Neural cell (in vitro differentiated cells): ENCODE results near the gene PLD4. TPM values are rescaled to one million over a fixed set of nuclear protein-coding genes. Genes with fewer than 3 reads are reported as not detected.

Experiments used
- H2AFZ ChIP-seq: fragments of 200-600, 300-800 bp; sonication (generic), shearing (Covaris generic); 2 replicates; pipeline ENCODE4 v1.6.0; 2014; ENCODE audit warnings: low read depth, mild to moderate bottlenecking, antibody characterized with exemption, low read length, moderate library complexity
- H3F3A ChIP-seq: fragments of 200-600 bp; shearing (Covaris generic); 2 replicates; pipeline ENCODE4 v1.6.1; 2016; ENCODE audit warnings: mild to moderate bottlenecking, moderate library complexity, mixed read lengths, antibody characterized with exemption, low read length; ENCODE audit not compliant: insufficient read depth, poor library complexity, severe bottlenecking
- H3K27ac ChIP-seq: fragments of 200-600, 300-800 bp; sonication (generic), shearing (Covaris generic); 2 replicates; pipeline ENCODE4 v1.5.1; 2014; ENCODE audit warnings: mild to moderate bottlenecking, low read length, moderate library complexity
- H3K27me3 ChIP-seq: fragments of 300-800, 200-600 bp; sonication (generic), shearing (Covaris generic); 2 replicates; pipeline ENCODE4 v1.6.0; 2014; ENCODE audit warnings: mild to moderate bottlenecking, low read depth, low read length, moderate library complexity; ENCODE audit not compliant: insufficient read depth
- H3K36me3 ChIP-seq: fragments of 300-800, 200-600 bp; sonication (generic), shearing (Covaris generic); 2 replicates; pipeline ENCODE4 v1.5.1; 2014; ENCODE audit warnings: mild to moderate bottlenecking, antibody characterized with exemption, low read length, moderate library complexity; ENCODE audit not compliant: insufficient read depth
- H3K4me2 ChIP-seq: fragments of 300-800, 200-600 bp; sonication (generic), shearing (Covaris generic); 2 replicates; pipeline ENCODE4 v1.6.0; 2014; ENCODE audit warnings: mild to moderate bottlenecking, low read length
- H3K4me3 ChIP-seq: fragments of 300-800, 200-600 bp; sonication (generic), shearing (Covaris generic); 2 replicates; pipeline ENCODE4 v1.5.1; 2014; ENCODE audit warnings: mild to moderate bottlenecking, low read length, moderate library complexity
- H3K79me2 ChIP-seq: fragments of 200-600 bp; shearing (Covaris generic); replicated peaks from 2 replicates; pipeline ENCODE4 v1.6.0; 2014; ENCODE audit warnings: mild to moderate bottlenecking, low read length, moderate library complexity; ENCODE audit not compliant: insufficient read depth
- H3K9ac ChIP-seq: fragments of 300-800, 200-600 bp; sonication (generic), shearing (Covaris generic); 2 replicates; pipeline ENCODE4 v1.6.1; 2016; ENCODE audit warnings: mild to moderate bottlenecking, low read length, mixed read lengths
- H3K9me2 ChIP-seq: fragments of 200-600 bp; shearing (Covaris generic); 2 replicates; pipeline ENCODE4 v1.6.1; 2016; ENCODE audit warnings: mild to moderate bottlenecking, low read length, mixed read lengths; ENCODE audit not compliant: insufficient read depth
- H3K9me3 ChIP-seq: fragments of 200-600, 300-800 bp; sonication (generic), shearing (Covaris generic); 2 replicates; pipeline ENCODE4 v1.6.1; 2016; ENCODE audit warnings: mild to moderate bottlenecking, mixed run types, low read length, moderate library complexity, mixed read lengths
- H4K20me1 ChIP-seq: fragments of 200-600 bp; shearing (Covaris generic); 2 replicates; pipeline ENCODE4 v1.6.1; 2016; ENCODE audit warnings: mild to moderate bottlenecking, mixed run types; ENCODE audit not compliant: insufficient read depth
- EP300 ChIP-seq: fragments of 450-650 bp; conservative IDR thresholded peaks from 2 replicates; pipeline ENCODE4 v1.6.1; 2014; ENCODE audit warnings: antibody characterized with exemption, mild to moderate bottlenecking, moderate library complexity; ENCODE audit not compliant: poor library complexity, severe bottlenecking
- EZH2 ChIP-seq: fragments of 200-600, 300-800 bp; shearing (Covaris generic), sonication (generic); IDR thresholded peaks from 2 replicates; pipeline ENCODE4 v1.6.1; 2014; ENCODE audit warnings: antibody characterized with exemption, low read length, borderline replicate concordance, mild to moderate bottlenecking; ENCODE audit not compliant: insufficient read depth, poor library complexity, severe bottlenecking
- POLR2AphosphoS5 ChIP-seq: IDR thresholded peaks from 2 replicates; pipeline ENCODE4 v1.6.1; 2012
- RAD21 ChIP-seq: fragments of 450-650 bp; conservative IDR thresholded peaks from 2 replicates; pipeline ENCODE4 v1.6.1; 2014; ENCODE audit warnings: antibody characterized with exemption, mild to moderate bottlenecking, moderate library complexity
- REST ChIP-seq: IDR thresholded peaks from 2 replicates; pipeline ENCODE4 v1.6.1; 2012; ENCODE audit warnings: borderline replicate concordance
- SMC3 ChIP-seq: fragments of 450-650 bp; conservative IDR thresholded peaks from 2 replicates; pipeline ENCODE4 v1.6.1; 2014; ENCODE audit warnings: antibody characterized with exemption, mild to moderate bottlenecking, moderate library complexity; ENCODE audit not compliant: poor library complexity
- polyA plus RNA-seq: library from polyadenylated mRNA; depleted of rRNA; stranded (reverse); fragments of >200 nt; gene quantifications from 2 replicates; pipeline ENCODE4 v1.2.3, GENCODE V29; 2014
- TF ChIP-seq, protein P1 (sequence below): fragments of 450-650 bp; IDR thresholded peaks from 2 replicates; pipeline ENCODE4 v1.5.1; 2014; ENCODE audit warnings: antibody characterized with exemption, mild to moderate bottlenecking, moderate library complexity; ENCODE audit not compliant: poor library complexity, severe bottlenecking

The PLD4 gene
- polyA plus RNA-seq, 1 donor from 2014 or later: not detected

GRCh38 chr14:104898195-104898558 is 26.5 kb upstream of the PLD4 start:
- Histone ChIP-seq H2AFZ (no peak overlapping the region), H3K4me3 (no peak overlapping the region), H3K9me2 (no peaks in the 10 kb centered on the region), H3K79me2 (no peaks in the 10 kb centered on the region), H4K20me1 (no peaks in the 10 kb centered on the region), H3K27me3 (no peaks in the 10 kb centered on the region), H3K27ac (no peak overlapping the region), H3F3A (no peaks in the 10 kb centered on the region), H3K9ac (no peak overlapping the region), H3K36me3 (no peaks in the 10 kb centered on the region), H3K4me2 (no peak overlapping the region), H3K9me3 (no peaks in the 10 kb centered on the region)
- TF ChIP-seq RAD21 (no peak), REST (no peak), EZH2 (no peak)
- TF ChIP-seq, protein P1, sequence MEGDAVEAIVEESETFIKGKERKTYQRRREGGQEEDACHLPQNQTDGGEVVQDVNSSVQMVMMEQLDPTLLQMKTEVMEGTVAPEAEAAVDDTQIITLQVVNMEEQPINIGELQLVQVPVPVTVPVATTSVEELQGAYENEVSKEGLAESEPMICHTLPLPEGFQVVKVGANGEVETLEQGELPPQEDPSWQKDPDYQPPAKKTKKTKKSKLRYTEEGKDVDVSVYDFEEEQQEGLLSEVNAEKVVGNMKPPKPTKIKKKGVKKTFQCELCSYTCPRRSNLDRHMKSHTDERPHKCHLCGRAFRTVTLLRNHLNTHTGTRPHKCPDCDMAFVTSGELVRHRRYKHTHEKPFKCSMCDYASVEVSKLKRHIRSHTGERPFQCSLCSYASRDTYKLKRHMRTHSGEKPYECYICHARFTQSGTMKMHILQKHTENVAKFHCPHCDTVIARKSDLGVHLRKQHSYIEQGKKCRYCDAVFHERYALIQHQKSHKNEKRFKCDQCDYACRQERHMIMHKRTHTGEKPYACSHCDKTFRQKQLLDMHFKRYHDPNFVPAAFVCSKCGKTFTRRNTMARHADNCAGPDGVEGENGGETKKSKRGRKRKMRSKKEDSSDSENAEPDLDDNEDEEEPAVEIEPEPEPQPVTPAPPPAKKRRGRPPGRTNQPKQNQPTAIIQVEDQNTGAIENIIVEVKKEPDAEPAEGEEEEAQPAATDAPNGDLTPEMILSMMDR: no peak

DNA sequence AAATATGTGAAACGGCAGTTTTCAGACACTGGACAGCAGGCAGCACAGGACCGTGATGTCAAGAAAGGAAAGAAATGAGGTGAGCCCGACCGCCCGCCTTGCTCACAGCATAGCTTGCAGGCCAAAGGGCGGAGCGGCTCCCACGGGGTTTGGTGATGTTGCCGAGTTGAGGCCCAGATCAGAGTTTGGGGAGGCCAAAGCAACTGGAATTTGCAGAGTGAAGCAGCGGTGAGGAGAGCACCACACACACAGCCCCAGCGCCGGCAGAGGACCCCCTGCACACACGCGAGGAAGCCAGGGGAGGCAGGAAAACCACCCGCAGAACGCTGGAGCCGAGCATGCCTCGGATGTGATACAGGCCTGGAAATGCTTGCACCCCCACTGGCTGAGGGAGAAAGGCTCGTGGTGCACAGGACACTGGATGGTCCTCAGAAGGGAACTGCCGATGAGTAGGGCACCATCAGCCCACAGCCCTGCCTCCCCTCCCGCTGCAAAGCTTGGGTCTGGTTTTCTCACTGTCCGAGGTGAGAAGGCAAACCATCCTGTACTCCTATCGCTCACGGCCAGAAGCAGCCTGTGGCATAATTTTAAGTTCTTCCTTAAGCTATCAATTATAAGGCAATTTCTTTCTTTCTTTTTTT is 25.7 kb upstream of the PLD4 start:
- H2AFZ ChIP-seq: no peak overlapping the region
- no peaks in the 10 kb centered on the region for H4K20me1 ChIP-seq
- no peaks in the 10 kb centered on the region for H3K36me3 ChIP-seq
- no peaks in the 10 kb centered on the region for H3F3A ChIP-seq
- H3K9ac ChIP-seq: no peak overlapping the region
- no peak overlapping the region for H3K4me2 ChIP-seq
- H3K27me3 ChIP-seq: no peaks in the 10 kb centered on the region
- H3K4me3 ChIP-seq: no peak overlapping the region
- H3K9me2 ChIP-seq: no peaks in the 10 kb centered on the region
- no peak for TF ChIP-seq RAD21
- no peak for TF ChIP-seq EP300
- no peak for TF ChIP-seq POLR2AphosphoS5
- no peaks in the 10 kb centered on the region for H3K9me3 ChIP-seq
- H3K79me2 ChIP-seq: no peaks in the 10 kb centered on the region
- H3K27ac ChIP-seq: no peak overlapping the region

DNA sequence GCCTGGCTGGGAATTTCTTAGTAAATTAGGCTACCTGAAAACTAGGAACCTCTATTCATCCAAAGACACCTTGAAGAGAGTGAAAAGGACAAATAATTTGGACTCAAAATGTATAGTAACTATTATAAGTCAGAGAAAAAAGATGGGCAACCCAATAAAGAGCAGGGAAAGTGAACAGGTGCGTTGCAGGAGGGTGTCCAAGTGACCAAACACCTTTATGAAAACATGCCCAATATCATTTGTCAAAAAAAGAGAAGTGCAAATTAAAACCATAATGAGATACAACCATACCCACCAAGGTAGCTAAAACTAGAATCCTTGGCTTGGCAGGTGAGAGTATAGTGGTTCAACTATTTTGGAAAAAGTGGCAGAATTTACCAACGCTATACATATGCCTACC is 24.9 kb upstream of the PLD4 start:
- Histone ChIP-seq H3K27me3 (no peaks in the 10 kb centered on the region), H3K9me2 (no peaks in the 10 kb centered on the region)
- TF ChIP-seq SMC3 (no peak), REST (no peak), POLR2AphosphoS5 (no peak), EZH2 (no peak)

More for the DNA sequence above, 24.9 kb upstream of the PLD4 start:
- Histone ChIP-seq H3K27ac (no peak overlapping the region), H3K4me3 (no peak overlapping the region), H3F3A (no peaks in the 10 kb centered on the region), H3K36me3 (no peaks in the 10 kb centered on the region), H2AFZ (no peak overlapping the region), H3K79me2 (no peaks in the 10 kb centered on the region), H3K9me3 (no peaks in the 10 kb centered on the region), H4K20me1 (no peaks in the 10 kb centered on the region), H3K4me2 (no peak overlapping the region), H3K9ac (no peak overlapping the region)
